K562 (cell line): ENCODE measurements around the gene CLCNKB. TPM values are rescaled to one million over a fixed set of nuclear protein-coding genes. Genes with fewer than 3 reads are reported as not detected.
A peak's percentile ranks its signal among the peaks of the same experiment; 100 is the strongest.

Experiments
- ARHGAP35 ChIP-seq: fragments of 450-650 bp; IDR thresholded peaks from 2 replicates; pipeline ENCODE4 v1.6.1; 2018; ENCODE audit not compliant: partially characterized antibody
- ARID1B ChIP-seq: fragments of 450-650 bp; IDR thresholded peaks from 2 replicates; pipeline ENCODE4 v1.6.1; 2016; ENCODE audit warnings: antibody characterized with exemption, mild to moderate bottlenecking, inconsistent platforms
- ATF7 ChIP-seq: fragments of 450-650 bp; IDR thresholded peaks from 2 replicates; pipeline ENCODE4 v1.7.1; 2014; ENCODE audit warnings: mild to moderate bottlenecking, moderate library complexity
- CBX3 ChIP-seq, 2 experiments: IDR thresholded peaks; 1 replicate in 1 of 2; 2 replicates in 1 of 2; pipeline ENCODE4 v1.6.1; 2012; ENCODE audit warnings: inconsistent platforms in 2 of 2, low read length in 2 of 2, borderline replicate concordance in 1 of 2, control low read depth in 1 of 2
- HDAC1 ChIP-seq, 2 experiments: fragments of 450-650 bp; IDR thresholded peaks; 2 replicates each; pipeline ENCODE4 v1.6.1; 2016 to 2017; ENCODE audit warnings: inconsistent platforms in 1 of 2, mild to moderate bottlenecking in 1 of 2, moderate library complexity in 1 of 2
- MAZ ChIP-seq, 2 experiments: fragments of 450-650 bp in 1 of 2; sonication (generic) in 1 of 2; formaldehyde crosslinking; IDR thresholded peaks in 1 of 2; conservative IDR thresholded peaks in 1 of 2; 2 replicates each; pipeline versions ENCODE4 v1.4.0 to v1.5.0; 2020; ENCODE audit warnings: mild to moderate bottlenecking in 1 of 2, missing genetic modification reagents in 1 of 2
- MYNN ChIP-seq, 2 experiments: sonication (generic); formaldehyde crosslinking in 1 of 2; IDR thresholded peaks; 2 replicates each; pipeline versions ENCODE4 v1.5.0 to v1.6.1; 2016 to 2020; ENCODE audit warnings: antibody characterized with exemption in 1 of 2, missing genetic modification reagents in 1 of 2
- RBFOX2 ChIP-seq: fragments of 200-400 bp; formaldehyde crosslinking; IDR thresholded peaks from 2 replicates; pipeline ENCODE4 v1.6.1; 2017; ENCODE audit warnings: low read depth, mild to moderate bottlenecking, low read length, moderate library complexity
- TARDBP ChIP-seq: fragments of 450-650 bp; IDR thresholded peaks from 2 replicates; pipeline ENCODE4 v1.6.1; 2016
- TEAD2 ChIP-seq: fragments of 450-650 bp; IDR thresholded peaks from 2 replicates; pipeline ENCODE4 v1.6.1; 2016; ENCODE audit warnings: missing genetic modification characterization, control low read depth, missing compliant biosample characterization
- ZBTB7A ChIP-seq: IDR thresholded peaks from 2 replicates; pipeline ENCODE4 v1.6.1; 2011; ENCODE audit warnings: low read depth, mild to moderate bottlenecking, low read length, moderate library complexity, borderline replicate concordance; ENCODE audit not compliant: control insufficient read depth
- polyA plus RNA-seq, 8 experiments: library from polyadenylated mRNA; depleted of rRNA in 4 of 8; stranded (reverse) in 5 of 8; unstranded in 3 of 8; fragments of >200 nt; fragmentation: Nextera tagmentation in 2 of 8; fragmentation: Illumina TruSeq in 1 of 8; extraction: Ambion mirVana in 2 of 8; extraction: Trizol in 1 of 8; gene quantifications; 2 replicates each; pipeline versions ENCODE4 v1.2.1 to v1.2.3, GENCODE V29; 2011 to 2014; ENCODE audit warnings: inconsistent platforms in 1 of 8, missing spikeins in 1 of 8
- total RNA-seq, 7 experiments: library from RNA; depleted of rRNA in 6 of 7; stranded (reverse); fragments of >200 nt in 6 of 7; fragmentation: Illumina TruSeq in 2 of 7; extraction: Trizol in 2 of 7; gene quantifications; 2 replicates each; pipeline versions ENCODE4 v1.2.1 to v1.2.3, GENCODE V29; 2011 to 2021; ENCODE audit warnings: low replicate concordance in 1 of 7
- TF ChIP-seq, protein P1 (sequence below): fragments of 150-350 bp; conservative IDR thresholded peaks from 2 replicates; pipeline ENCODE4 v1.6.1; 2014; ENCODE audit warnings: low read length
- TF ChIP-seq, protein P2 (sequence below): sonication (generic); formaldehyde crosslinking; IDR thresholded peaks from 2 replicates; pipeline ENCODE4 v1.8.0; 2022; ENCODE audit warnings: missing genetic modification reagents, mild to moderate bottlenecking, moderate library complexity, borderline replicate concordance
- TF ChIP-seq, protein P3 (sequence below): sonication (generic); formaldehyde crosslinking; IDR thresholded peaks from 2 replicates; pipeline ENCODE4 v1.8.0; 2022; ENCODE audit warnings: mild to moderate bottlenecking, missing genetic modification reagents
- TF ChIP-seq, protein P4 (sequence below): sonication (generic); formaldehyde crosslinking; IDR thresholded peaks from 2 replicates; pipeline ENCODE4 v1.8.0; 2023; ENCODE audit warnings: missing genetic modification reagents, mild to moderate bottlenecking, borderline replicate concordance
- TF ChIP-seq, protein P5 (sequence below): fragments of 450-650 bp; formaldehyde crosslinking; IDR thresholded peaks from 2 replicates; pipeline ENCODE4 v1.4.0; 2022; ENCODE audit warnings: mild to moderate bottlenecking, moderate library complexity

CLCNKB gene
- total and polyA plus RNA-seq, 9 of the 15 experiments (the other 6 are each of a cell fraction or from before 2014, with no cell fraction given) = 0.08 to 1.7 (median 0.64) TPM

DNA sequence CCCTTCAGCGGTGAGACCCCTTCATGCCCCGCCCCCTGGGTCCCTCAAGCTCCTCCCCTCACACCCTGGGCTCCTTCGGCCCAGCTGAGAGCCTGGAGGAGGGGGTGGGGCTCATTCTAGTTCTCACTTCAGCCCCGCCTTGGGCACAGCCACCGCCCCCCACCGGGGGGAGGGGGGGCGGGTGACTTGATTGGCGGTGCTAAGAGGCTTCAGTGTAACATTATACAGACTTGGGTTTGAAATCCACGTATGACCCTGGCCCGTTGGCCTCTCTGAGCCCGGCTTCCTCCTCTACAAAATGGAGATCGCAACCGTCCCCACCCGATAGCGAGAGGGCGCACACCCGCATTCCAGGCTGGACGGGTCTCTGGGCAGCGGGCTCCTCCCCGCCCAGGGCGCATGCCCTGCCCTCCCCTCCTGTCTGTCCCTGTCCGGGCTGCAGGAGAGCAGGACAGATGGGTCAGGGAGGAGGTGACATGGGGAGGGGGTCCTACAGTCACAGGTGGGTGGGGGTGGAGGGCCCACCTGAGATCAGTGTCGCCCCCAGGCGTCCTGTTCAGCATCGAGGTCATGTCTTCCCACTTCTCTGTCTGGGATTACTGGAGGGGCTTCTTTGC is 5.1 kb downstream of the CLCNKB start (continued):
- TF ChIP-seq, protein P1, sequence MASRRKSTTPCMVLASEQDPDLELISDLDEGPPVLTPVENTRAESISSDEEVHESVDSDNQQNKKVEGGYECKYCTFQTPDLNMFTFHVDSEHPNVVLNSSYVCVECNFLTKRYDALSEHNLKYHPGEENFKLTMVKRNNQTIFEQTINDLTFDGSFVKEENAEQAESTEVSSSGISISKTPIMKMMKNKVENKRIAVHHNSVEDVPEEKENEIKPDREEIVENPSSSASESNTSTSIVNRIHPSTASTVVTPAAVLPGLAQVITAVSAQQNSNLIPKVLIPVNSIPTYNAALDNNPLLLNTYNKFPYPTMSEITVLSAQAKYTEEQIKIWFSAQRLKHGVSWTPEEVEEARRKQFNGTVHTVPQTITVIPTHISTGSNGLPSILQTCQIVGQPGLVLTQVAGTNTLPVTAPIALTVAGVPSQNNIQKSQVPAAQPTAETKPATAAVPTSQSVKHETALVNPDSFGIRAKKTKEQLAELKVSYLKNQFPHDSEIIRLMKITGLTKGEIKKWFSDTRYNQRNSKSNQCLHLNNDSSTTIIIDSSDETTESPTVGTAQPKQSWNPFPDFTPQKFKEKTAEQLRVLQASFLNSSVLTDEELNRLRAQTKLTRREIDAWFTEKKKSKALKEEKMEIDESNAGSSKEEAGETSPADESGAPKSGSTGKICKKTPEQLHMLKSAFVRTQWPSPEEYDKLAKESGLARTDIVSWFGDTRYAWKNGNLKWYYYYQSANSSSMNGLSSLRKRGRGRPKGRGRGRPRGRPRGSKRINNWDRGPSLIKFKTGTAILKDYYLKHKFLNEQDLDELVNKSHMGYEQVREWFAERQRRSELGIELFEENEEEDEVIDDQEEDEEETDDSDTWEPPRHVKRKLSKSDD = no peak
- TF ChIP-seq CBX3 (IDR thresholded peaks at IDR 0.05; ENCODE audit: borderline replicate concordance in 1 of 2, low read length in 2 of 2) = peak in 1 of 2 experiments; percentile 36; a peak in 1 of 3 replicates
- TF ChIP-seq TEAD2 (tag) = peak; percentile 86
- TF ChIP-seq ATF7 = peak; percentile 94
- TF ChIP-seq, protein P2, sequence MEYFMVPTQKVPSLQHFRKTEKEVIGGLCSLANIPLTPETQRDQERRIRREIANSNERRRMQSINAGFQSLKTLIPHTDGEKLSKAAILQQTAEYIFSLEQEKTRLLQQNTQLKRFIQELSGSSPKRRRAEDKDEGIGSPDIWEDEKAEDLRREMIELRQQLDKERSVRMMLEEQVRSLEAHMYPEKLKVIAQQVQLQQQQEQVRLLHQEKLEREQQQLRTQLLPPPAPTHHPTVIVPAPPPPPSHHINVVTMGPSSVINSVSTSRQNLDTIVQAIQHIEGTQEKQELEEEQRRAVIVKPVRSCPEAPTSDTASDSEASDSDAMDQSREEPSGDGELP (CRISPR knock-in tag) = peak; percentile 97
- TF ChIP-seq, protein P3, sequence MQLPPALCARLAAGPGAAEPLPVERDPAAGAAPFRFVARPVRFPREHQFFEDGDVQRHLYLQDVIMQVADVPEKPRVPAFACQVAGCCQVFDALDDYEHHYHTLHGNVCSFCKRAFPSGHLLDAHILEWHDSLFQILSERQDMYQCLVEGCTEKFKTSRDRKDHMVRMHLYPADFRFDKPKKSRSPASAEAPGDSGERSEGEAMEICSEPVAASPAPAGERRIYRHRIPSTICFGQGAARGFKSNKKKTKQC (CRISPR knock-in tag) = 0 out of 2 replicates have a peak, but pooled peaks have one; percentile 34
- peak; percentile 47 for TF ChIP-seq ZBTB7A
- peak; percentile 19; the same call in 1 of the 2 replicates for TF ChIP-seq ARID1B
- peak; percentile 78 to 85 for TF ChIP-seq MAZ (CRISPR knock-in tag; conservative IDR thresholded peaks at IDR 0.05 in 1 of 2, IDR thresholded peaks at IDR 0.05 in 1 of 2)
- 0 out of 2 replicates have a peak, but pooled peaks have one; percentile 16 for TF ChIP-seq MYNN (IDR thresholded peaks at IDR 0.05)
- no peak for TF ChIP-seq MYNN (CRISPR knock-in tag; IDR thresholded peaks at IDR 0.05)
- TF ChIP-seq, protein P4, sequence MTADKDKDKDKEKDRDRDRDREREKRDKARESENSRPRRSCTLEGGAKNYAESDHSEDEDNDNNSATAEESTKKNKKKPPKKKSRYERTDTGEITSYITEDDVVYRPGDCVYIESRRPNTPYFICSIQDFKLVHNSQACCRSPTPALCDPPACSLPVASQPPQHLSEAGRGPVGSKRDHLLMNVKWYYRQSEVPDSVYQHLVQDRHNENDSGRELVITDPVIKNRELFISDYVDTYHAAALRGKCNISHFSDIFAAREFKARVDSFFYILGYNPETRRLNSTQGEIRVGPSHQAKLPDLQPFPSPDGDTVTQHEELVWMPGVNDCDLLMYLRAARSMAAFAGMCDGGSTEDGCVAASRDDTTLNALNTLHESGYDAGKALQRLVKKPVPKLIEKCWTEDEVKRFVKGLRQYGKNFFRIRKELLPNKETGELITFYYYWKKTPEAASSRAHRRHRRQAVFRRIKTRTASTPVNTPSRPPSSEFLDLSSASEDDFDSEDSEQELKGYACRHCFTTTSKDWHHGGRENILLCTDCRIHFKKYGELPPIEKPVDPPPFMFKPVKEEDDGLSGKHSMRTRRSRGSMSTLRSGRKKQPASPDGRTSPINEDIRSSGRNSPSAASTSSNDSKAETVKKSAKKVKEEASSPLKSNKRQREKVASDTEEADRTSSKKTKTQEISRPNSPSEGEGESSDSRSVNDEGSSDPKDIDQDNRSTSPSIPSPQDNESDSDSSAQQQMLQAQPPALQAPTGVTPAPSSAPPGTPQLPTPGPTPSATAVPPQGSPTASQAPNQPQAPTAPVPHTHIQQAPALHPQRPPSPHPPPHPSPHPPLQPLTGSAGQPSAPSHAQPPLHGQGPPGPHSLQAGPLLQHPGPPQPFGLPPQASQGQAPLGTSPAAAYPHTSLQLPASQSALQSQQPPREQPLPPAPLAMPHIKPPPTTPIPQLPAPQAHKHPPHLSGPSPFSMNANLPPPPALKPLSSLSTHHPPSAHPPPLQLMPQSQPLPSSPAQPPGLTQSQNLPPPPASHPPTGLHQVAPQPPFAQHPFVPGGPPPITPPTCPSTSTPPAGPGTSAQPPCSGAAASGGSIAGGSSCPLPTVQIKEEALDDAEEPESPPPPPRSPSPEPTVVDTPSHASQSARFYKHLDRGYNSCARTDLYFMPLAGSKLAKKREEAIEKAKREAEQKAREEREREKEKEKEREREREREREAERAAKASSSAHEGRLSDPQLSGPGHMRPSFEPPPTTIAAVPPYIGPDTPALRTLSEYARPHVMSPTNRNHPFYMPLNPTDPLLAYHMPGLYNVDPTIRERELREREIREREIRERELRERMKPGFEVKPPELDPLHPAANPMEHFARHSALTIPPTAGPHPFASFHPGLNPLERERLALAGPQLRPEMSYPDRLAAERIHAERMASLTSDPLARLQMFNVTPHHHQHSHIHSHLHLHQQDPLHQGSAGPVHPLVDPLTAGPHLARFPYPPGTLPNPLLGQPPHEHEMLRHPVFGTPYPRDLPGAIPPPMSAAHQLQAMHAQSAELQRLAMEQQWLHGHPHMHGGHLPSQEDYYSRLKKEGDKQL (CRISPR knock-in tag) = no peak
- TF ChIP-seq, protein P5, sequence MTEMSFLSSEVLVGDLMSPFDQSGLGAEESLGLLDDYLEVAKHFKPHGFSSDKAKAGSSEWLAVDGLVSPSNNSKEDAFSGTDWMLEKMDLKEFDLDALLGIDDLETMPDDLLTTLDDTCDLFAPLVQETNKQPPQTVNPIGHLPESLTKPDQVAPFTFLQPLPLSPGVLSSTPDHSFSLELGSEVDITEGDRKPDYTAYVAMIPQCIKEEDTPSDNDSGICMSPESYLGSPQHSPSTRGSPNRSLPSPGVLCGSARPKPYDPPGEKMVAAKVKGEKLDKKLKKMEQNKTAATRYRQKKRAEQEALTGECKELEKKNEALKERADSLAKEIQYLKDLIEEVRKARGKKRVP (CRISPR knock-in tag) = no peak
- no peak for TF ChIP-seq TARDBP
- TF ChIP-seq HDAC1 (IDR thresholded peaks at IDR 0.05) = peak in 1 of 2 experiments; percentile 27; a peak in 1 of 4 replicates
- TF ChIP-seq ARHGAP35 = no peak
- peak; percentile 67 for TF ChIP-seq RBFOX2
